ENCODE results near the gene SKAP2. TPM values are rescaled to one million over a fixed set of nuclear protein-coding genes. Genes with fewer than 3 reads are reported as not detected.

Gene SKAP2
- total RNA-seq, 1 donor from 2014 or later = 12.8 TPM

GRCh38 chr7:26639111-26639510 lies 225.3 kb downstream of the SKAP2 start:
- no peaks in the 10 kb centered on the region for H3K36me3 ChIP-seq
- no peak overlapping the region for H3K4me3 ChIP-seq
- TF ChIP-seq POLR2AphosphoS5 (IDR thresholded peaks at IDR 0.05; ENCODE audit: insufficient read depth in 1 of 2, low read depth in 1 of 2) (no peak), POLR2A (IDR thresholded peaks at IDR 0.05) (no peak)
- TF ChIP-seq, protein P1, sequence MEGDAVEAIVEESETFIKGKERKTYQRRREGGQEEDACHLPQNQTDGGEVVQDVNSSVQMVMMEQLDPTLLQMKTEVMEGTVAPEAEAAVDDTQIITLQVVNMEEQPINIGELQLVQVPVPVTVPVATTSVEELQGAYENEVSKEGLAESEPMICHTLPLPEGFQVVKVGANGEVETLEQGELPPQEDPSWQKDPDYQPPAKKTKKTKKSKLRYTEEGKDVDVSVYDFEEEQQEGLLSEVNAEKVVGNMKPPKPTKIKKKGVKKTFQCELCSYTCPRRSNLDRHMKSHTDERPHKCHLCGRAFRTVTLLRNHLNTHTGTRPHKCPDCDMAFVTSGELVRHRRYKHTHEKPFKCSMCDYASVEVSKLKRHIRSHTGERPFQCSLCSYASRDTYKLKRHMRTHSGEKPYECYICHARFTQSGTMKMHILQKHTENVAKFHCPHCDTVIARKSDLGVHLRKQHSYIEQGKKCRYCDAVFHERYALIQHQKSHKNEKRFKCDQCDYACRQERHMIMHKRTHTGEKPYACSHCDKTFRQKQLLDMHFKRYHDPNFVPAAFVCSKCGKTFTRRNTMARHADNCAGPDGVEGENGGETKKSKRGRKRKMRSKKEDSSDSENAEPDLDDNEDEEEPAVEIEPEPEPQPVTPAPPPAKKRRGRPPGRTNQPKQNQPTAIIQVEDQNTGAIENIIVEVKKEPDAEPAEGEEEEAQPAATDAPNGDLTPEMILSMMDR (IDR thresholded peaks at IDR 0.05) = no peak
- H3K4me1 ChIP-seq = no peaks in the 10 kb centered on the region
- no peaks in the 10 kb centered on the region for H3K27me3 ChIP-seq
- H3K27ac ChIP-seq = no peak overlapping the region
- intact Hi-C loops (cut with DNase I) = no loop called here
- no peak for DNase-seq (ENCODE audit: extremely low spot score in 2 of 2)
- H3K9me3 ChIP-seq = no peaks in the 10 kb centered on the region

GRCh38 chr7:26638140-26638539 lies 226.2 kb downstream of the SKAP2 start:
- TF ChIP-seq POLR2A (IDR thresholded peaks at IDR 0.05) (no peak), POLR2AphosphoS5 (IDR thresholded peaks at IDR 0.05; ENCODE audit: insufficient read depth in 1 of 2, low read depth in 1 of 2) (no peak)
- TF ChIP-seq, protein P1 (IDR thresholded peaks at IDR 0.05) = no peak
- Histone ChIP-seq H3K27ac (no peak overlapping the region), H3K36me3 (no peaks in the 10 kb centered on the region), H3K4me3 (no peak overlapping the region), H3K27me3 (no peaks in the 10 kb centered on the region), H3K9me3 (no peaks in the 10 kb centered on the region), H3K4me1 (no peaks in the 10 kb centered on the region)
- intact Hi-C loops (cut with DNase I) = no loop called here
- no peak for DNase-seq (ENCODE audit: extremely low spot score in 2 of 2)

GRCh38 chr7:26637610-26638009 lies 226.8 kb downstream of the SKAP2 start:
- H3K4me3 ChIP-seq = no peak overlapping the region
- no peaks in the 10 kb centered on the region for H3K27me3 ChIP-seq
- H3K27ac ChIP-seq = no peak overlapping the region
- no peak for DNase-seq (ENCODE audit: extremely low spot score in 2 of 2)
- no peaks in the 10 kb centered on the region for H3K9me3 ChIP-seq
- TF ChIP-seq POLR2AphosphoS5 (IDR thresholded peaks at IDR 0.05; ENCODE audit: insufficient read depth in 1 of 2, low read depth in 1 of 2) (no peak), POLR2A (IDR thresholded peaks at IDR 0.05) (no peak)
- TF ChIP-seq, protein P1 (IDR thresholded peaks at IDR 0.05) = no peak
- H3K4me1 ChIP-seq = no peaks in the 10 kb centered on the region
- intact Hi-C loops (cut with DNase I) = no loop called here
- H3K36me3 ChIP-seq = no peaks in the 10 kb centered on the region

DNA sequence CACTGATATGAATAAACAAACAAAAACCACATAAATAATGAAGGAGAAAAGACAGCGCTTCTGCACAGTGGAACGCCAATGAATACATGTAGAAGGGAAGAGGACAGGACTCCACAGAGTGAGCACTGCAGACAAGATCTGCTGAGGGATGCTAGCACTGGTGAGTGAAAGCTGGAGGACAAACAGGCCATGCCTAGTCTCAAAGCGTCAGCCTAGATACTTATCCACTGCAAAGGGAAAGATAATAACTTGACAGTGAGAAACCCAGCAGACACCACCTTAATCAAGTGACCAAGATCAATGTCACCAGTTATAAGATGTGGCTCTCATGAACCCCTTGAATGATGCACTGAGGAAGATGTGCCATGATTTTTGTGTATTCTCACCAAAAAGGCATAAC lies 227.6 kb downstream of the SKAP2 start:
- TF ChIP-seq POLR2A (IDR thresholded peaks at IDR 0.05) (no peak), POLR2AphosphoS5 (IDR thresholded peaks at IDR 0.05; ENCODE audit: insufficient read depth in 1 of 2, low read depth in 1 of 2) (no peak)
- TF ChIP-seq, protein P1 (IDR thresholded peaks at IDR 0.05) = no peak
- Histone ChIP-seq H3K27me3 (no peaks in the 10 kb centered on the region), H3K9me3 (no peaks in the 10 kb centered on the region), H3K36me3 (no peaks in the 10 kb centered on the region), H3K4me3 (no peak overlapping the region), H3K27ac (no peak overlapping the region), H3K4me1 (no peaks in the 10 kb centered on the region)
- no peak for DNase-seq (ENCODE audit: extremely low spot score in 2 of 2)
- intact Hi-C loops (cut with DNase I) = no loop called here

- Histone ChIP-seq H3K4me3 (no peak overlapping the region), H3K36me3 (no peaks in the 10 kb centered on the region), H3K4me1 (no peaks in the 10 kb centered on the region), H3K9me3 (no peaks in the 10 kb centered on the region), H3K27ac (no peak overlapping the region), H3K27me3 (no peaks in the 10 kb centered on the region)
- intact Hi-C loops (cut with DNase I) = no loop called here
- no peak for DNase-seq (ENCODE audit: extremely low spot score in 2 of 2)
- no peak for TF ChIP-seq POLR2AphosphoS5 (IDR thresholded peaks at IDR 0.05; ENCODE audit: insufficient read depth in 1 of 2, low read depth in 1 of 2)
- TF ChIP-seq, protein P1 (IDR thresholded peaks at IDR 0.05) = no peak
- TF ChIP-seq POLR2A (IDR thresholded peaks at IDR 0.05) = no peak
Observed at GRCh38 chr7:26633557-26633956, 230.8 kb downstream of the SKAP2 start.
